HG02884 (cell line): Measurements from ENCODE around the gene CTXND1.

Experiments
- ATAC-seq: cut with Tn5 transposase; IDR thresholded peaks from one replicate; pipeline ENCODE4 v1.9.1; 2021; ENCODE audit warnings: mild to moderate bottlenecking, moderate library complexity; ENCODE audit not compliant: unreplicated experiment

The CTXND1 gene

DNA sequence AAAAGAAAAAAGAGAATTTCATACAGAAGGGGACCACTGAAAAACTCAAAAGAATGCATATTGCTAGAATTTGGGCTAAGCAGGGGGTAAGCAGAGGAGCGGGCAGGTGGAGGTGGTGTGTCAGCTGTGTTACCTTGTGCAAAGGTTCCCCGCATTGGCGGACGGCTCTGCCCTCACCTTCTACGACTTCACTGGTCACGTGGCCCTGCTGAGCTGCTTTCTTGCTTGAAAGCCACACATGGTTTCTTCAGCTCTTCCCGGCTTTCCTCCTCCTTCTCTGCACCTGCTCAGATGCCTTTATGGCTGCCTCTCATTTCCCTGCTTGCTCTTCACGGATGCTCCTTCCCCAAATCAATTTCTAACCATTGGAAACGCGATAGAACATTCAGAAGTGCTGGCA lies 68.7 kb downstream of the CTXND1 start:
- no peak for ATAC-seq

DNA sequence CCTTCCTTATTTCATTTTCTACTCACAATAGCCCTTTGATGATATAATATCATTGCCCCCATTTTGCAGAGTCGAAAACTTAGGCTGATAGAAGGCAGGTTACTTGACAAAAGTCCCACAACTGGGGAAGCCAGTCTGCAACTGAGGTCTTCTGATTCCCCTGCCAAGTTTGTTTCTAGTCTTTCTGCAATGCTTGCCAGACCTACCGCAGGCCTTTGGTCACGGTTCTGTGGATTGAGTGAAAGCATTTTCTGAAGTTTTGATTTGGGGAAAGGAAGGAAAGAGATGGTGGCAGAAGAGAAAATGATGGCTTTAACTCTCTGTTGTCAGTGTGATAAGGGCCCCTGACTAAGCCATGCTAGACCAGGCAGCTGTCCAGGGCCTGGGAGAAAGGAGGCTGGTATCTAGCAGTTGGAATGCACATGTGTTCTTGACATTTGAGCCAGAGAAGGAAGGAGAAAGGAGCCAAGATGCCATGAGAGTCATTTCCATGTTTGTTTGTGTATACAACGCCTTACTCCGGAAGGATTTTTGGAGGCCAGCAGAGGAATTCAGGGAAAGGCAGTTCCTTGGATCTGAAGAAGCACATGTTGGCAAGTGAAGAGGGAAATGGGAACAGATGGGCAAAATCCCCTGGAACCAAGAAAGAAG lies 69.3 kb downstream of the CTXND1 start:
- ATAC-seq, result no peak

DNA sequence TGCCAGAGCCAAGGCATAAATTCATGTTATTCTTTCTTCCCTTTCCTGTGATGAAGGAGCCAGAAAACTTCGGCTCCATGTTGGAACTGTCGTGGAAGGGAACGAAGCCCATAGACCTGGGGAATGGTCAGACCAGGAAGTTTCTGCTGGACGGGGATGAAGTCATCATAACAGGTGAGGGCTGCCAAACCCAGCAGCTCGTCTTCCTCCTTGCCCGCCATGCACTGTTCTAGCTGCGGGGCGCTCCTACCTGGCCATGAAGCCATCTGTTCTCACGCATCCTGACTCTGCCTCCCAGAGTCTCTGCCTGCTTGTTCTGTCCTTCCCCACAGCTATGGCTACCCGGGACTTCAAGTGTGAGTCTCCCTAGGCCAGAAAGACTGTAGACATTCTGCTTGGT lies 71.0 kb downstream of the CTXND1 start:
- no peak for ATAC-seq

DNA sequence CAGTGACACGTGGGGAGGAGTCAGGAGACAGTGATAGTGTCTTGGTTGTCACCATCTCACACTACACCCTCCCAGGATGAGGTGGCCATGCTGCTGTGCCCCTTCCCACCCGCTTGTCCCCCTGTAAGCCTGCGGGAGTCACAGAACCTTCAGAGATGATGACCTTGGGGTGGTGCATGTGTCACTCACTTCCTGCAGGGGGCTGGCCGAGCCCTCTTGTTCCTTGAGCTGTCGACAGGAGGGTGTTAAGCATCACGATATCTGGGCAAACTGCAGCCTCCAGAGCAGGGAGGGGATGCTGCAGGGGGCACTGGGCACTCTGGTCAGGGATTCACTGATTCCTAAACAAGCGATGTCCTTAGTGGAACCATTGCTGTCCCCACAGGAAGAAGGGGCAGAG lies 71.5 kb downstream of the CTXND1 start:
- ATAC-seq, result no peak

DNA sequence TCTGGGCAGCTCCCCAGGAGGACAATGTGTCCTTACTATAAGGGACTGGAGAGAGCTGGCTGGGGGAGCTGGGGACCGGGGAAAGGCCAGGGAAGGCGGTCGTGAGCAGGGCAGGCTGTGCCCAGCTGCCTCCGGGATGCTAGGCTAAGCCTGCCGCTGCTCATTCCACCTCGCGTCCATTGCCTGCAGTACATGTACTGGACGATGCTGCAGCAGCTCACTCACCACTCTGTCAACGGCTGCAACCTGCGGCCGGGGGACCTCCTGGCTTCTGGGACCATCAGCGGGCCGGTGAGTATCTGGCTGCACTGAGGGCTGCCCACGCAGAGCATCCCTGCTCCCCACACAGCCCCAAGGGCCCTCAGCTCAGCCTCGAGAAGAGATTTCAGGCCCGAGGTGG lies 72.1 kb downstream of the CTXND1 start:
- no peak for ATAC-seq

DNA sequence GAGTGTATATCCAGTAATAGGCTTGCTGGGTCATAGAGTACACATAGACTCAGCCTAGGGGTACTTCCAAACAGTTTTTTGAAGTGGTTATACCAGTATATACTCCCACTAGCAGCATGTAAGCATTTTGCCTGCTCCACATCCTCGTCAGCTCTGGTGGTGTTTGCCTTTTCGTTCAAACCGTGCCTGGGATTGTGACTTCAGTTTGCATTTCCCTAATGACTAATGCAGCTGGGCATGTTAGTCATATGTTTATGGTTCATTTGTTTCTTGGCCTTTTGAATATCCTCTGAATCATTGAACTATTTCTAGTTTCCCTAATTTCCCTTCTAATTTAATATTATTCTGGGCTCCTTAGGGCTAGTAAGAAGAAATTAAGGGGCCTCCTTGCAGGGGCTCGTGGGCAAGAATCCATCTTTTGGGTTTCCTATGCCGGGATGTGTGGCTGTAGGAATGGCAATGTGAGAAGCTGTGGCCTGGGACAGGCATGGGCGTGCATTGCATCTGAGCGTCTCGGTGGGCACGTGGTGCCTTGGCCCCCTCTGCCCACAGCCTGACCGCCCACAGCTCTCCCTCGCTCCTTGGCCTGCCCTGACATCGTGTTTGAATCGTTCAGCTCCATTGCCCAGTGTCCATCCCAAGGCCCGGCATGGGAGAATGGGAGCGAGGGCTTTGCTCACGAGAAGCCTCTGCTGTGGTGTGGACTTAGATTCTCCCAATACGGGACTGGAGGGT lies 72.8 kb downstream of the CTXND1 start:
- ATAC-seq, result no peak

DNA sequence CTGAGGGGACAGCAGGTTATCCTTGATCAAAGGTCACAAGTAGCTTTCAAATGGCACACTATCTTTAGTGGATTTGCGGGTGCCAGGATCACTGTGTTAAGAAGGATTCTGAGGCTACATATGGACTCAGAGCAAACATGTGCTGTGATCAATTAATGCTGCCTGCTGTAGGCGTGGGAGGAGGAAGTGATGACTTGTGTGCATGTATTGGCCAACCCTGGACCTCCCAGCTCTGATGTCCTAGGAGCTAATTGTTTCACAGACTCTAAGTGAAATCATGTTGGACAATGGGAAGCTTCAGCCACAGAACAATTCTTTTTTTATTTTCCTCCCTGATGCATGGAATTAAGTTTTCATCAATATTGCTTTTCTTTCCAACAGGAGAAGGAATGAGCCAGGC lies 74.9 kb downstream of the CTXND1 start:
- no peak for ATAC-seq

DNA sequence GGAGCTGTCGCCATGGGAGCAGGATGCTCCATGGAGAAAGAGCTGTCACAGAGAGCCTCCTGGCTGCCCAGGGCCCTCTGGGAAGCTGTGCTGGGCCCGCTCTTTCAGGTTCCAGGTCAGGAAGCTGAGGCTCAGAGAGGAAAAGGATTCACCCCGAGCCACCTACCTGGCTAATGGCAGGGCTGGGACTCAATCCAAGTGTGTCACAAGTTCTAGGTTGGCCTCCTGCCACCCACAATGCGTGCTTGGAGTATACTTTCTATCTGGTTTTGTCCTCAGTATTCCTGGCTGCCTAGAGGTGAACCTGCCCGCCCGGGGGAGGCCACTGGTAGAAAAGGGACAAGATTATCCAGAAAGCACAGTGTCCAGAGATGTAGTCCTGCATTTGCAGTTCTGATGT lies 75.6 kb downstream of the CTXND1 start:
- no peak for ATAC-seq

DNA sequence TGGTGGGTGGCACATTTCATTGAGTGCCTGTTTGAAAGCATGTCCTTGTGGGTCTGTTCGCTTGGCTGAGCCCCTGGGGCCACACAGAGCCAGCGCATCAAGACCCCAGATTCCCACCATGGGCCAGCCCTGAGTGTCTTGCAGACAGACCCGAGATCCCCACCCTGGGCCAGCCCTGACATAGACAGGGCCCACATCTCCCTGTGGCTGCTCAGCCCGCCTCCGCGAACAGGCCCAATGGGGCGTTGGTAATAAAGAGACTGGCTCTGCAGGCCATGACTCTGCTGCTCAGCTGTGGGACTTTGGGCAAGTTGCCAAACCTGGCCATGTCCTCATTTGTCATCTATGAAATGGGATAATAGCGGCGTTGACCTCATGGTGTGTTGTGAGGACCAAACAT lies 76.6 kb downstream of the CTXND1 start:
- ATAC-seq, result no peak

DNA sequence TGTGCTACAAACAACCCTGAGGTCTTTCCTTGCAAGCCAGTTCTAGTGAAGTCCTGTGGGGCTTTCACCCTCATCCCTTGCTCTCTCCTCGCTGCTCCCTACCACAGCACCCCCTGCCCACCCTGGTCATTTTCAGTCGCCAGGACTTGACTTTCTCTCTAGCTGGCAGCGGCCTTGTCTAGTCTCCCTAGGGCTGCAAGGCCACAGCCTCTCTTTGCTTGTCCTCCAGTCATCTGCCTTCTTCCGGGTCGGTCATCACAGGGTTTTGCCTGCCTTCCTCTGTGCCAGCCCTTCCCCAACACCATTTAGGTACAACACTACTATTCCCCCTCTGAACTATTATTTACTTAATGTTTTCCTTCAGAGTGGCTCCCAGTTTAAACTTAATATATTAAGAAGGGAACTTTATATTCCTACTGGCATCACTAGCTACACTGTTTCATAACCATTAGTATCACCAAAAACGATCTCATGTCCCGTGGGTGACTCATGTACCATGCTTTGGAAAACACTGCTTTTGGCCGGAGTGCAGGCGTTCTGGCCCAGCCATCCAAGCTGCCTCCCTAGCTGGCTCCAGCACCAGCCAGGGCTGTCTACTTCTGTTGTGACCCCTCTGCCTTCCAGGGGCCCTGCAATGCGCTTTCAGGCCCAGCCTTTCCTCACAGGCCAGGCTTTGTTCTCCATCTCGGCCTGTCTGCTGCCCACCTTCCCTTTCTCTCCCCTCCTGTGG lies 77.8 kb downstream of the CTXND1 start:
- no peak for ATAC-seq

DNA sequence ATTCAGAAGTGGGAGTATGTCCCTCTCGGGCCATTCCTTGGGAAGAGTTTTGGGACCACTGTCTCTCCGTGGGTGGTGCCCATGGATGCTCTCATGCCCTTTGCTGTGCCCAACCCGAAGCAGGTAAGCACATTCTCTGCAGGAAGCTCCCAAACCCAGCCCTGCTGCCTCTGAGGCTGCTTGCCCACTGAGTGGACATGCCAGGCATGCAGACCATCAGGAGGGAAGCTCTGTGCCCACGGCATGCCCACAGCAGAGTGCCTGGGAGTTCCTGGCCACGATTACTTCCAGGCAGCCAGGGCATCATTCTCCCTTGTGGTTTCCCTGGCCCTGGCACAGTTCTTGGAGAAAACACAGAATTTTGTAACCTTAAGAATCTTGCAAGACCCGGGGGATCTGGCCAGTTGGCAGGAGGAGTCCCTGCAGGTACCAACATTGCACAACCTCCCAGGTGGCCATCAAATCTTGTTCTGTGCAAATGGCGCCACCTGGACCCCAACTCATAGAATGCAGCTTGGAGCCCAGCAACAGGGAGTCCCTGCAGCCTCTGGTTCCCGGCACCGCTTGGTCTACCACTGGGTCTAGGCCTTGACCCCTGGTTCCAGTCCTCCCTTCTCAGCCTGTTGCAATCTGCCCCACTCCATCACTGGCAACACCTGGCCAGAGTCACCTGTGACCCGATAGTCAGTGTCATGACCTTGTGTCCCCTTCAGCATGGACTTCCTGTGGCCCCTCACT lies 78.8 kb downstream of the CTXND1 start:
- ATAC-seq, result no peak

DNA sequence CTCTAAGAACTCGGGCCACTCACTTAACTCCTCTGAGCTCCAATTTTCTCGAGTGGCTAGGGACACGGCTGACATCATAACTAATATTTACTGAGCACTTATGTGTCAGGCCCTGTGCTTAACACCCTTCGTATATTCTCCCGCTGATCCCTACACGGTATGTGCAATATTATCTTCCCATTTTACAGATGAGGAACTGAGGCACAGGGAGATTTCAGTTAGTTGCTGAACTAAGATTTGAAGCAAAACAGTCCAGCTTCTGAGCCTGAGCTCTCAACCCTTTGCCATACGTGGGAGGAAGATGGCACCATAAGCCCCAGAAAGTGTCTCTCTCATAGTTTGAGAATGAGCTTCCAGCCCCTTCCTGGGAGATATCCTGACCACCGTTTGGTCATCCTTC lies 79.6 kb downstream of the CTXND1 start:
- no peak for ATAC-seq

DNA sequence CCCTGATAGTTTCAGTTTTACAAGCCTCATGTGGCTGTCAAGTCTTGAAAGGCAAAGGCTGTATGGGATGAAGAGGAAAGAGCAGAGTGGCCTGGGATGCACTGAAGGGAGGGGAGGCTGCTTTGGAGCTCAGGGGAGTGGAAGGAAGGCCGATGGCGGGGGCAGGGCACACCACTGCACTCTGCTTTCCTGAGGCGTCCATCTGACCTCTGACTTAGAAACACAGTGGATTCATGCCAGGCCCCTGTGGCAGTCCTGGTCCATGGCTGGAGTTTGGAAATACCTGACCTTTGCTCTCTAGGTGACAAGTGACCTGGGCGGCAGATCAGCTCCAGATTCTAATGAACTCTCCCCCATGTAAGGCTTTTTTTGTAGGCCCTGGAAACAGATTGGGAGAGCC lies 80.2 kb downstream of the CTXND1 start:
- ATAC-seq, result no peak

DNA sequence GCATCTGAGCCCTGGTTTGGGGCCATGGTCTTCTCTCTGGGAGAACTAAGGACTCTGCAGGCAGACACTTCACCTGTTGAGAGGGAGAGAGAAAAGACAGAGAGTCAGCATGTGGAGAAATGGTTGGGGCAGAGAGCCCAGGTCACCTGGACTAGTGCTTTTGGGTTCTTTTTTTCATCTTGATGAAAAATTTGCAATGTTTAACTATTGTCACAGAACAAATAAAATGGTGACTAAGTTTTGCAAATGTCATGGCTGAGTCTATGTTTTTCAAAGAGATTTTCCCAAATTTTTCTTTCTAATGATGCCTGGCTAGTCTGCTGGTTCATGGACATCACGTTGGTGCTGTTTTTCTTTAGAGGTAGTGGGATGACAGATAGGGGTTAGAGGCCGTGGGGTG lies 81.4 kb downstream of the CTXND1 start:
- ATAC-seq, result no peak

DNA sequence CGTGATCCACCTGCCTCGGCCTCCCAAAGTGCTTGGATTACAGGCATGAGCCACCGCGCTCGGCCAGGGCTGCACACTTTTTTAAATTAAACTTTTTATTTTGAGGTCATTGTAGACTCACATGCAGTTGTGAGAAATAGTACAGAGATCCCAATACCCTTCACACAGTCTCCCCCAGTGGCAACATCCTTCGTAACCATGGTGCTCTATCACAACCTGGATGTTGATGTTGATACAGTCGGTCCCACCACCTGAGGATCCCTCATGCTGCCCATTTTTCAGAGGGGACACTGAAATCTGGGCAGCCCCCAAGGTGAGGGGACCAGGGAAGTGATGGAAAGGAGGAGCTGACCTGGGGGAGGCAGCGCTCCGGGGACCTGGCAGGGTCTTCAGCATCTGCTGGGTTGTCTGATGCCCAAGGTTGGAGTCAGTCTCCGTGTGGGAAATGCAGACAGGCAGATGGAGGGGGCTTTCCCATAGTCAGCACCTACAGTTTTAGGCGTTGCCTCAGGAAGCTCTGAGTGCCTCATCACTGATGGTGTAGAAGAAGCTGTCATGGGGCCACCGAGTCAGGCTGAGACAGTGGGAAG lies 82.2 kb downstream of the CTXND1 start:
- ATAC-seq, result no peak

DNA sequence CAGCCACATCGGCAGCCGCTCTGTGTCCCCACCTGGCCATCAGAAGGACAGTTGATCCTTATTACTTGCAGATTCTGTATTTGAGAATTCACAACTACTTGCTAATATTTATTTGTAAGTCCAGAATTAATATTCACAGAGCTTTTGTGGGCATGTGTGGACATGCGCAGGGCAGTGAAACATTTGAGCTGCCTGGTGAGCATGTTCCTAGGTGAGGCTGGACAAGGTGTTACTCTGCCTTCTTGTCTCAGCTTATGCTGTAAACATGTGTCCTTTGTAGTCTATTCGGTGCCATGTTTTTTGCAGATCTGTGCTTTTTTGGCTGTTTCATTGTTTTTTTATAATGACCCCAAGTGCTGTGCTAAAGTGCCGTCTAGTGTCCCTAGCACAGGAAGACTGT lies 83.6 kb downstream of the CTXND1 start:
- no peak for ATAC-seq

DNA sequence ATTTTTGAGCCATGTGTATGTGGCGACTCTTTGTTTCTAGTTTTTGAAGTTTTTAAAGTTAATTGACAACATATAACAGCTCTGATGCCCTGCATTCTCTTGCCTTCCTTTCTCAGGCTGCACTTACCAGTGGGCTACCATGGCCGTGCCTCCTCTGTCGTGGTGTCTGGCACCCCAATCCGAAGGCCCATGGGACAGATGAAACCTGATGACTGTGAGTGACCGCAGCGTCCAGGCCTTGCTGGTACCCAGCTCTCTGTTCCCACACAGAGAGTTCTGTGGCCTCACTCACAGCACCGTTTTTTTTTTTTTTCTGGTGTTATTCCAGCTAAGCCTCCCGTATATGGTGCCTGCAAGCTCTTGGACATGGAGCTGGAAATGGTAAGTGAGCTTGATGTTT lies 84.1 kb downstream of the CTXND1 start:
- no peak for ATAC-seq

DNA sequence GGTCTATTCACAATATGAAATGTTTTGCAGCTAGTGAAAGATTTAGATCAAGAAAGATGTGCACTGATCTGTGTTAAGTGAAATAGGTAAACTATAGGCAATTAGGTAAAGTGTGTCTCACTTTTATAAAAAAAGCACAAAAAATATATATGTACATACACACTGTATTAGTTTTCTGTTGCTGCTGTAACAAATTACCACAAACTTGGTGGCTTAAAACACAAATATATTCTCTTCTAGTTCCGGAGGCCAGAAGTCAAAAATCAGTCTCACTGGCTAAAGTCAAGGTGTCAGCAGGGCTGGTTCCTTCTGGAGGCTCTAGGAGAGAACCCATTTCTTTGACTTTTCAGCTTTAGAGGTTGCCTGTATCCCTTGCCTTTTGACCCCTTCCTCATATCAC lies 88.1 kb downstream of the CTXND1 start:
- ATAC-seq, result no peak

DNA sequence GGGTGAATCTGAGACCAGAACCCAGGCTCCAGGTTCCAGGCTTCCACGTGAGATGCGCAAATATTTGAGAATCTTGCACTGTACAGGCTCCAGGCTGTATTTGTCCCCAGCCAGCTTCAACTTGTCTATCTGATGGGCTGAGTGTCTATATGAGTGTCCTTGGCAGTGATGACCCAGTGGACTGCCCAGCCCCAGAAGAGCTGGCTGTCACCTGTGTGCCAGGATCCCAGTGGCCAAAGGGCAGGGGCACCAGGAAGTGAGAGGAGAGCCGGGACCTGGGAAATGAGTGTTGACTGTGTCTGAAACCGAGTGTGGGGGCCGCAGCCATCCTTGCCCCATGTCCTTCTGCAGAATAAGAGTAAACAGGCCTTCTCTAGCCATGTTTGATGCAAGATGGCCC lies 88.8 kb downstream of the CTXND1 start:
- ATAC-seq, result no peak

DNA sequence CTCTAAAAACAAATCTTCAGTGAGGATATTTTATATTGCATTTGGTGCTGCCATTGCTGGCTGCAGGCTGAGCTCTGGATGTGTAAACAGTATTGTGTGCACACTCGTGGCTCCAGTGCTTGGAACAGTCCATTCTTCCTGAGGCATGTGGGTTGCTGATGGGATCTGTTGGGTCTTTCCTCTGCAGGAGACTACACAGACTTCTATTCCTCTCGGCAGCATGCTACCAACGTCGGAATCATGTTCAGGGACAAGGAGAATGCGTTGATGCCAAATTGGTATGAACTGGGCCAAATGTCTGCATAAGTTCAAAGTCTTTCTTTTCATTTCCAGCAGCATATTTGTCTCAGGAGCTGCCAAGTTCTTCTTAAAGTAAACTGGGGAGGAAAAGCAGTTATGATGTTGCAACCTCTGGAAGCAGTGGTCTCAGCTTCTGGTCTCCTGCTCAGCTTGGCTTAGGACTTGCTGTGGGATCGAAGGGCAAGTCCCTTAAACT lies 89.9 kb downstream of the CTXND1 start:
- no peak for ATAC-seq

DNA sequence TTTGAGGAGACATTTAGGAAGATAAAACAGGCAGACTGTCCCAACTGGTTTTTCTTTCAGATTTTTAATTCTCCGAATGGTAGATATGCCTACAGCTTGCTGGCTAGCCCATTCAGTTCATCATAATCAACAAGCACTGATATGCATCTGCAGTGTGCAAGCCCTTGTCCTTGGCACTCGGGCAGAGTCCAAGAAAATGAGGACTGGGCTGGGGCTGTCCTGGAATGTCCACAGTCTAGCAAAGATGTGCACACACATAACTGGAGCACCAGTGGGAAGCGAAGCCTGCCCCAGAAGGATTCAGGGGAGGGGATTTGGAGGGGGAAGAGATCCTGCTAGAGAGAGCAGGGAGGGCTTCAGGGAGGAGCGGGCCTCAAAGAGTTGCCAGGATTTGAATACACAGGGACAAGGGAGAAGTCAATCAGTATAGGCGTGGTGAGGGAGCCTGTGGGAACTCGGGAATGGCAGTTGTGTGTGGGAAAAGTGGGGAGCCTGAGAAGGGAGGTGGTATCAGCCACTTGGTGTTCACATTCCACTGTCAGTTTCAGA lies 90.5 kb downstream of the CTXND1 start:
- no peak for ATAC-seq
